Anterior cingulate cortex (tissue), 58 donors: ENCODE data around the gene OVAAL.

Experiments used
- DNase-seq, 58 donors: peaks; one replicate each; lab custom pipeline; 2025; lab: John Stamatoyannopoulos, UW

Gene OVAAL

DNA sequence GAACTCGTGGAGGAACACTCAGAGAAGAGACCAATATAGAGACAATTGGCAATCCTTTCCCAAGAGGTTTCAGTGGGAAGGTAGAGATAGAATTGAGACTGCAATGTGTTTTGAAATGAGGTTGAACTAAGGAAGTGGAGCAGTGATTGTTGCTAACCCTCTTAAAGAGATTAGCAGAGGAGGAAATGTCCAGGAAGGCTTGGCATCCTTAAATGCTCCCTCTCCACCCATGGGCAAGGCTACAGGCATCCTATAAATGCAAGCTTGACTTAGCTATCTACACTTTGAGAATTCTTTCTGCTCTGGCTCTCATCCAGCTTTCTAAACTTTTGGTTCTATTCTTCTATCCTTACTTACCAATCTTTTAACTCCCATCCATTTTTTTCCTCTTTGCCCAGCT, 42.7 kb downstream of the OVAAL start:
- no peak for DNase-seq

GRCh38 chr1:180603223-180603849, 44.6 kb downstream of the OVAAL start:
- DNase-seq: no peak

GRCh38 chr1:180603850-180604226, 45.1 kb downstream of the OVAAL start:
- no peak for DNase-seq

DNA sequence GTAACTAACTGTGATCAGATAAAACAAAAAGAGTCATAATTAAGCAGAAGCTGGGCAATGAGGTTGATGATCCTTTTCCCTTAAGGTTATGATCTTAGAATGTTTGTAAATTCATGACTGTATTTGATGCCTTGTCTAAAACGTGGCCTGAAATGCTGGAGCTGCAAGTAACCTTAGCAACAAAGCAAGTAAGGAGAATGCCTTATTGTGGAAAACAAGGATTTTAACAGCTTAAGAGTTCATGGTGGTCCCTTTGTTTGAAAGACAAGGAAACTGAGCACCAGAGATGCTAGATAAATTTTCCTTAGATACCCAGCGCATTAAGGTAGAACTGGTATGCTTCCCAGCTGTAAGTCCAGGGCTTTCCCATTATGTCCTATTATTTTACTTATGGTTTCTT, 47.4 kb downstream of the OVAAL start:
- DNase-seq: no peak

- no peak for DNase-seq
Observed at GRCh38 chr1:180609643-180610555, 51.1 kb downstream of the OVAAL start.

GRCh38 chr1:180610556-180611015, 51.8 kb downstream of the OVAAL start:
- no peak for DNase-seq

DNA sequence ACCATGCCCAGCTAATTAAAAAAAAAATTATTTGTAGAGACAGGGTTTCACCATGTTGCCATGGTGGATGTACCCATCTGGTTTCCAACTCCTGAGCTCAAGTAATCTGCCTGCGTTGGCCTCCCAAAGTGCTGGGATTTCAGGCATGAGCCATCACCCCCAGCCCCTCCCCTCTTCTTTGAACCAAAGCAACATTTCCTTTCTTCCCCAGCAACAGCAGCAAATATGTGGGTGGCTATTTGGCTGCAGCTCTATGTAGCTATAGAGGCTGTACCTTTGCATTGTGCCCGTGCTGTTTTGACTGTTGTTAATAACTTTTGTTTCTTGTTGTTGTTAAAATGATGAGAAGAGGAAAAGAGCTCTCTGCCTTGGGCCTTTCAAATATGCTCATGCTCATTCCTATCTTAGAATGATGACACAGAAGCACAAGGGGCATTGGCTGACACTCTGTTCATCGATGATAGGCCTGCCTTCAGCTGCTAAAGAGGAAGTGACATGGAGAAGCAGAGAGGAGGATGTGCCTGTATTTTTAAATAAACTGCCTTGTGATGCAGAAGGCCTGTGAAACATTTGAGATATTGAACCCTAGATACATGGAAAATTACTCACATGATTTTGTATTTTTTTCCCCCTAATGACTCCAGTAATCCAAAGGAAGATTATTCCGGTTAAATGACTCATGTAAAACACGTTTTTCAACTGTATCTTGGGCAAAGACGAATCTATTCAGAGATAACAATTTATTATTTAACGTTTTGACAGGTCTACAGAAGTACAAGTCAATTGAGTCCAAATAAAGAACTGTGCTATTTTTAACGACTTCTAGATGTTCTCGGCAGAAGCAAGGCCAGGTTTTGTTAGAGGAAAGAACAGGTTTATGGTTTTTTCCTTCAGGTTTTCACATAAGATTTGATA, 52.5 kb downstream of the OVAAL start:
- DNase-seq: peak in 6 of 58 donors; percentile 6 to 27 (median 14)

- DNase-seq: no peak
Observed at GRCh38 chr1:180612632-180613031, 53.9 kb downstream of the OVAAL start.

DNA sequence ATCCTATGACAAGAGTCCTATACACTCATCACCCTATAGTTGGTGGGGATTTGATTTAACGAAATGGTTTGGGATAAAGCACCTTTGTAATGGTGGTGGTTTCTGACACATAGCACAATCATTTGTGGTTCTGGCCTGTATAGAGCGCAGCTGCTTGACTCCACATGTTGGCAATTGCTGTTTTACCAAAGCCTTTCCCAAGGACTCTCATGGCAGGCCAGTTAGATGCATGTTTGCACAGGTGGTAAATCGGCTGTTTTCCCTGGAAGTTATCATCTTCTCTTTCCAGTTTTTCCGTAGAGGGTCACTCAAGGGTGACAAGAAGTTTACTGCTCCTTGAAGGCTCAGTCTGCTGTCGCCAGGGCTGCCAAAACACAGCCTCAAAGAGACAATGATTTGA, 56.0 kb downstream of the OVAAL start:
- DNase-seq: no peak

- DNase-seq: no peak
Observed at GRCh38 chr1:180615493-180616290, 56.9 kb downstream of the OVAAL start.
